Hypothalamus (tissue), 51 donors: ENCODE data around the gene GNA15.
A peak's percentile ranks its signal among the peaks of the same experiment; 100 is the strongest.
"Not testable (repeated sequence)": the region's sequence is repeated elsewhere in the genome, so short reads cannot be mapped to it uniquely, and the experiment has no call there.

Experiments
- DNase-seq, 51 donors: peaks; one replicate each; lab custom pipeline; 2025; lab: John Stamatoyannopoulos, UW

GNA15 gene

DNA sequence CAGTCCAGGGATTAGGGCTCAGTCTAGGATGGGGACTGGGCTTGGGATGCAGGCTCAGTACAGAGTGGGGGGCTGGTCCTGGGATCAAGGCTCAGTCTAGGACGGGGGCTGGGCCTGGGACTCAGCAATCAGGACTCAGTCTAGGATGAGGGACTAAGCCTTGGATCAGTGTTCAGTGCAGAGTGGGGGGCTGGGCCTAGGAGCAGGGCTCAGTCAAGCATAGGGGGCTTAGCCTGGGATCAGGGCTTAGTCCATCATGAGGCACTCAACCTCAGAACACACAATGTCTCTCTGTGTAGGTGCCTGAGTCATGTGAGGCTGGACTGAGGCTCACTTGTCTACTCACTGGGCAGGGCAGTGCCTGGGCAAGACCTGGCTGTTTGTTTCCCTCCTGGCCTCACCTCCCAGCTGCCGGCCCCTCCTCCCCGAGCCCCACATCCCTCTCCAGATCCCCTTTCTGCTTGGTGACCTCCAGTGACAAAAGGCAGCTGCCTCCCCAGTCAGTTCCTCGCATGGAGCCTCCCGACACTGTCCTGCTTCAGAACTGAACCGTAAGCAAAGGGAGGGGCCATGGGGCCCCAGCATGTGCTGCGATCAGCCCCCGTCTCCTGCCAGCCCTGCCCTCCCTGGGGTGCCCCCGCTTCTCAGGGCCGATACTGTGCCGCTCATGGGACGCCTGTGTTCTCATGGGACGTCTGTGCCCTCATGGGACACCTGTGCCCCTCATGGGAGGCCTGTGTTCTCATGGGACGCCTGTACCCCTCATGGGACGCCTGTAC lies 36.2 kb downstream of the GNA15 start:
- DNase-seq: no peak

DNA sequence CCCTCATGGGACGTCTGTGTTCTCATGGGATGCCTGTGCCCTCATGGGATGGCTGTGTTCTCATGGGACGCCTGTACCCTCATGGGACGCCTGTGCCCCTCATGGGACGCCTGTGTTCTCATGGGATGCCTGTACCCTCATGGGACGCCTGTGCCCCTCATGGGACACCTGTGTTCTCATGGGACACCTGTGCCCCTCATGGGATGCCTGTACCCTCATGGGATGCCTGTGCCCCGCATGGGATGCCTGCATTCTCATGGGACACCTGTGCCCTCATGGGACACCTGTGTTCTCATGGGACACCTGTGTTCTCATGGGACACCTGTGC lies 36.8 kb downstream of the GNA15 start:
- DNase-seq: not testable (repeated sequence)

- DNase-seq: no peak
Measured at GRCh38 chr19:3175781-3176714, 40.2 kb downstream of the GNA15 start.

- no peak for DNase-seq
Measured at GRCh38 chr19:3176715-3177501, 41.1 kb downstream of the GNA15 start.

GRCh38 chr19:3178377-3178972 lies 42.6 kb downstream of the GNA15 start, which contains the start of gene S1PR4:
Gene S1PR4 (plus strand): TSS chr19:3178769. CDS start chr19:3178793, 24 bp downstream.
- DNase-seq: no peak

DNA sequence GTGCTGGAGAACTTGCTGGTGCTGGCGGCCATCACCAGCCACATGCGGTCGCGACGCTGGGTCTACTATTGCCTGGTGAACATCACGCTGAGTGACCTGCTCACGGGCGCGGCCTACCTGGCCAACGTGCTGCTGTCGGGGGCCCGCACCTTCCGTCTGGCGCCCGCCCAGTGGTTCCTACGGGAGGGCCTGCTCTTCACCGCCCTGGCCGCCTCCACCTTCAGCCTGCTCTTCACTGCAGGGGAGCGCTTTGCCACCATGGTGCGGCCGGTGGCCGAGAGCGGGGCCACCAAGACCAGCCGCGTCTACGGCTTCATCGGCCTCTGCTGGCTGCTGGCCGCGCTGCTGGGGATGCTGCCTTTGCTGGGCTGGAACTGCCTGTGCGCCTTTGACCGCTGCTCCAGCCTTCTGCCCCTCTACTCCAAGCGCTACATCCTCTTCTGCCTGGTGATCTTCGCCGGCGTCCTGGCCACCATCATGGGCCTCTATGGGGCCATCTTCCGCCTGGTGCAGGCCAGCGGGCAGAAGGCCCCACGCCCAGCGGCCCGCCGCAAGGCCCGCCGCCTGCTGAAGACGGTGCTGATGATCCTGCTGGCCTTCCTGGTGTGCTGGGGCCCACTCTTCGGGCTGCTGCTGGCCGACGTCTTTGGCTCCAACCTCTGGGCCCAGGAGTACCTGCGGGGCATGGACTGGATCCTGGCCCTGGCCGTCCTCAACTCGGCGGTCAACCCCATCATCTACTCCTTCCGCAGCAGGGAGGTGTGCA lies 43.3 kb downstream of the GNA15 start:
- DNase-seq: no peak

DNA sequence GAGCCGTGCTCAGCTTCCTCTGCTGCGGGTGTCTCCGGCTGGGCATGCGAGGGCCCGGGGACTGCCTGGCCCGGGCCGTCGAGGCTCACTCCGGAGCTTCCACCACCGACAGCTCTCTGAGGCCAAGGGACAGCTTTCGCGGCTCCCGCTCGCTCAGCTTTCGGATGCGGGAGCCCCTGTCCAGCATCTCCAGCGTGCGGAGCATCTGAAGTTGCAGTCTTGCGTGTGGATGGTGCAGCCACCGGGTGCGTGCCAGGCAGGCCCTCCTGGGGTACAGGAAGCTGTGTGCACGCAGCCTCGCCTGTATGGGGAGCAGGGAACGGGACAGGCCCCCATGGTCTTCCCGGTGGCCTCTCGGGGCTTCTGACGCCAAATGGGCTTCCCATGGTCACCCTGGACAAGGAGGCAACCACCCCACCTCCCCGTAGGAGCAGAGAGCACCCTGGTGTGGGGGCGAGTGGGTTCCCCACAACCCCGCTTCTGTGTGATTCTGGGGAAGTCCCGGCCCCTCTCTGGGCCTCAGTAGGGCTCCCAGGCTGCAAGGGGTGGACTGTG lies 44.0 kb downstream of the GNA15 start:
- no peak for DNase-seq

DNA sequence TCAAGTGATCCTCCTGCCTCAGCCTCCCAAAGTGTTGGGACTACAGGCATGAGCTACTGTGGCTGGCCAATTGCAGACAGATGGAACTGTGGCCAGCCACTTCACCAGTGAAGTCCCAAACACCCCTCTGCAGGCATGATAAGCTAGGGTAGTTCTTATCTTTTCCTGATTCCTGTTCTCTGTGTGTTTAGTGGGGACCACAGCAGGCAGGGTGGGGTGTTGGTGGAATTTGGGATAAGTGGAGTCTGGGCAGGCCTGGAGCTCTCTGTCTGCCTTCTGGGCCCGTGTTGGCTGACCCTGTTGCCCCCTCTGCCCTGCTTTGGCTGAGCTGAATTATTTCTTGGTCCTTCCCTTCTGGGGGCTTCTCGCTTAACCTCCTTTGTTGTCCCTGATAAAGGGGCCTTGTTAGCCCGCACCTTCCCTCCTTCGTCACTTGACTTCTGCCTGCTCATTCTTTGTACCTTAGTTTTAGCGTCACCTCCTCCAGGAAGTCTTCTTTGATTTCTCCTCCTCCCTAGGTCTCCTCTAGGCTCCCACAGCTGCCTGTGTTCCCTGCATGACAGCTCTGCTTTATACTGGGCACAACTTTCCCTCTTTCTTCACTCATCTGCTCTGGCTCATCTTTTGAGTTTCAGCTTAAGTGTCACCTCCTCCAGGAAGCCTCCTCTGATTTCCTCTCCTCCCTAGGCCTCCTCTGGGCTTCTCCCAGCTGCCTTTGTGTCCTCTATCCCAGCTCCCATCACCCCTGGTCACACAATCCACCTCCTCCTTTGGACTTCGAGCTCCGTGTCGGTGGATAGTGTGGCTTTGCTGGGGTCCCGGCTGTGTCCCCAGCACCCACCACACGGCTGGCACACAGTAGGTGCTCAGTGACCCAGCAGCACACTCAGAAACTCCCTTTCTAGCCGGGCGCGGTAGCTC lies 48.1 kb downstream of the GNA15 start:
- no peak for DNase-seq

GRCh38 chr19:3184847-3185460 lies 49.1 kb downstream of the GNA15 start:
- peak in 37 of 51 donors; percentile 51 to 93 (median 78) for DNase-seq

- DNase-seq: peak; percentile 81 to 100 (median 94)
Measured at GRCh38 chr19:3185461-3186159, 49.8 kb downstream of the GNA15 start, which contains the start of gene NCLN. Gene NCLN (plus strand): TSS chr19:3185930. CDS start chr19:3186031, 101 bp downstream.

GRCh38 chr19:3186160-3186688 lies 50.4 kb downstream of the GNA15 start:
- DNase-seq: no peak

- no peak for DNase-seq
Measured at GRCh38 chr19:3186891-3187661, 51.2 kb downstream of the GNA15 start.

DNA sequence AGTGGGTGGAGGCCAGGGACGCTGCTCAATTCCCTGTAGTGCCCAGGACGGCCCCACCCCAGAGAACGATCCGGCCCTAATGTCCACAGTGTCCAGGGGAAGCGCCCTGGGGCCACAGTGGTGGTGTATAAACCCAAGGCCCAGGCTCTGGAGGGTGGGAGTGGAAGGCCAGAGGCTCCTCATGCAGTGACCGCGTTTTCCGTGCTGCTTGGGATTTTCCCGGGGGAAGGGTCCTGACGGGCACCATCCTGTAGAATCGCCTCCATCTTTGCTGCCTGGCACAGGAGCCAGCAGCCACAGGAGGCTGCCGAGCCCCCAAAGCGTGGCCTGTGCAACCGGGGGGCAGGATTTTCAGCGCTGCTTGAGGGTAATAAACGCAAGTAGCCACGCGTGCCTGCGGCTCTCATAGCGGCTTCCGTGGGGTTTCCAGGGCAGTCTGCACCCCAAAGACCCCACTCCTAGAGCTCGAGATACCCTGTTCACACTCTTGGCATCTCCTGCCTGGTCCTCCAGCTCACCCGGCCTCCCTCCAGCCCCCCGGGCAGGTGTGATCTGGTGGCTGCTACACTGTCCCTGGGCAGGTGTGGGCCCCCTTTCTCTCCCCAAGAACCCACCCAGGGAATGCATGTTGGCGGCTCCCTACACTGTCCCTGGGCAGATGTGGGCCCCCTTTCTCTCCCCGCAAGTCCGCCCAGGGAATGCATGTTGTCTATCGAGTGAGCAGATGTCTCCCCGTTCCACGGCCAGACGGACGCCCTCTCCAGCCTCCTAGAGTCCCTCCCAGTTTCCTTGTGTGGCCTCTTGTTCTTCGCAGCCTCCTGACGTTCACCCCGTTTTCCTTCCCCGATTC lies 52.1 kb downstream of the GNA15 start:
- no peak for DNase-seq

DNA sequence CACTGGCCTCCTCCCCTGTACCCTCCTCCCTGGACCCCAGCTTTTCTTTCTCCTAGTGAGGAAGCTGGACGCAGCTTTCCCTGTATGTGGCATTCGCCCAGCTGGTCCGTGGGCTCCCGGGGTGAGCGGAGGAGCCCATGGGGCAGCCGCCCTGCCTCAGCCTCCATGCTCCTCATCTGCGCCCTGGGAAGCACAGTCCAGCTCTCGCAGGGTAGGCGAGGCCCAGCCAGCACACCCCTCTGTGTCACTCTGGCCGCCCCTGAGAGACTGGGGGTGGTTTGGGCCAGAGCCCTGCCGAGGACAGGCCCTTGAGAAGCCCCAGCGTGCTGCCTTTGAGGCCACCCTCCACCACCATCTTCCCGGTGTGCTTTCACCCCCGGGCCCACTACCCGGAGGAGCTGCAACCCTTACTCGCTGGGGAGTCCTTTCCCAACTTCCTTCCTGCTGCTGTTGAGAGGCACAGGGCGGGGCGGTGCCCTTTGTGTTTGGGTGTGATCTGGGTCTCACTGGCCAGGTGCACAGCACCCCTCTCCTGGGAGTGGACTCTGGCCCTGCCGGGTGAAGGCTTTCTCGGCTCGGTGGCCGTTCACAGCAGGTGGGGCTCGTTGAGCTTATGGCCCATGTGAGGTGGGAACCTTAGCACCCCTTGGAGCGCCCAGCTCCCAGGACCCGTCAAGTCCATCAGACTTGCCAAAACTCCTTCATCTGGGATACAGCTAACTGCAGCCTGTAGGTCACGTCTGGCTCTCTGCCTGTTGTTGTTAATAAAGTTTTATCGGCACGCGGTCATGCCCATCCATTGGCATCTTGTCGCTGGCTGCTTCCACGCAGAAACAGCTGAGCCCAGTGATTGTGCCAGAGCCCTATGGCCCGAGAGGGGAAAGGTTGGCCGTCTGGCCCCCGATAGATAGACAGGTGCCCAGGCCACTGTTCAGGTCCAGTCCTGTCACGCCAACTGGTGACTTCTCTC lies 53.1 kb downstream of the GNA15 start:
- no peak for DNase-seq
